Measurements from ENCODE around the gene PACRG.

The PACRG gene

GRCh38 chr6:162708971-162709370 lies 18.8 kb upstream of the PACRG start:
- H3K4me3 ChIP-seq (ENCODE audit: low read depth, low read length), result no peak overlapping the region
- DNase-seq (ENCODE audit: low read depth), result no peak
- no peak for TF ChIP-seq CTCF (IDR thresholded peaks at IDR 0.05; ENCODE audit: insufficient read depth, low read depth, low read length, missing control alignments)

- no peak for DNase-seq (ENCODE audit: low read depth)
- no peak for TF ChIP-seq CTCF (IDR thresholded peaks at IDR 0.05; ENCODE audit: insufficient read depth, low read depth, low read length, missing control alignments)
- no peak overlapping the region for H3K4me3 ChIP-seq (ENCODE audit: low read depth, low read length)
Measured at GRCh38 chr6:162709431-162709830, 18.3 kb upstream of the PACRG start.

GRCh38 chr6:162710419-162710818 lies 17.4 kb upstream of the PACRG start:
- TF ChIP-seq CTCF (IDR thresholded peaks at IDR 0.05; ENCODE audit: insufficient read depth, low read depth, low read length, missing control alignments), result no peak

GRCh38 chr6:162710936-162711335 lies 16.8 kb upstream of the PACRG start:
- DNase-seq (ENCODE audit: low read depth), result no peak
- no peak overlapping the region for H3K4me3 ChIP-seq (ENCODE audit: low read depth, low read length)
- TF ChIP-seq CTCF (IDR thresholded peaks at IDR 0.05; ENCODE audit: insufficient read depth, low read depth, low read length, missing control alignments), result no peak

More at GRCh38 chr6:162710419-162710818, 17.4 kb upstream of the PACRG start:
- no peak for DNase-seq (ENCODE audit: low read depth)
- no peak overlapping the region for H3K4me3 ChIP-seq (ENCODE audit: low read depth, low read length)

- DNase-seq (ENCODE audit: low read depth), result no peak
- H3K4me3 ChIP-seq (ENCODE audit: low read depth, low read length), result no peak overlapping the region
- no peak for TF ChIP-seq CTCF (IDR thresholded peaks at IDR 0.05; ENCODE audit: insufficient read depth, low read depth, low read length, missing control alignments)
Measured at GRCh38 chr6:162711376-162711775, 16.4 kb upstream of the PACRG start.

- no peak for DNase-seq (ENCODE audit: low read depth)
- H3K4me3 ChIP-seq (ENCODE audit: low read depth, low read length), result no peak overlapping the region
- no peak for TF ChIP-seq CTCF (IDR thresholded peaks at IDR 0.05; ENCODE audit: insufficient read depth, low read depth, low read length, missing control alignments)
Measured at GRCh38 chr6:162712694-162713093, 15.1 kb upstream of the PACRG start.

- H3K4me3 ChIP-seq (ENCODE audit: low read depth, low read length), result no peak overlapping the region
- DNase-seq (ENCODE audit: low read depth), result no peak
- no peak for TF ChIP-seq CTCF (IDR thresholded peaks at IDR 0.05; ENCODE audit: insufficient read depth, low read depth, low read length, missing control alignments)
Measured at GRCh38 chr6:162713974-162714780, 13.6 kb upstream of the PACRG start.
